CMK (cell line): Measurements from ENCODE around the gene CEP63.

Source experiments
- DNase-seq: peaks from one replicate; pipeline ENCODE4 v3.0.0-alpha.2; 2010; ENCODE audit warnings: low read depth

Gene CEP63

DNA sequence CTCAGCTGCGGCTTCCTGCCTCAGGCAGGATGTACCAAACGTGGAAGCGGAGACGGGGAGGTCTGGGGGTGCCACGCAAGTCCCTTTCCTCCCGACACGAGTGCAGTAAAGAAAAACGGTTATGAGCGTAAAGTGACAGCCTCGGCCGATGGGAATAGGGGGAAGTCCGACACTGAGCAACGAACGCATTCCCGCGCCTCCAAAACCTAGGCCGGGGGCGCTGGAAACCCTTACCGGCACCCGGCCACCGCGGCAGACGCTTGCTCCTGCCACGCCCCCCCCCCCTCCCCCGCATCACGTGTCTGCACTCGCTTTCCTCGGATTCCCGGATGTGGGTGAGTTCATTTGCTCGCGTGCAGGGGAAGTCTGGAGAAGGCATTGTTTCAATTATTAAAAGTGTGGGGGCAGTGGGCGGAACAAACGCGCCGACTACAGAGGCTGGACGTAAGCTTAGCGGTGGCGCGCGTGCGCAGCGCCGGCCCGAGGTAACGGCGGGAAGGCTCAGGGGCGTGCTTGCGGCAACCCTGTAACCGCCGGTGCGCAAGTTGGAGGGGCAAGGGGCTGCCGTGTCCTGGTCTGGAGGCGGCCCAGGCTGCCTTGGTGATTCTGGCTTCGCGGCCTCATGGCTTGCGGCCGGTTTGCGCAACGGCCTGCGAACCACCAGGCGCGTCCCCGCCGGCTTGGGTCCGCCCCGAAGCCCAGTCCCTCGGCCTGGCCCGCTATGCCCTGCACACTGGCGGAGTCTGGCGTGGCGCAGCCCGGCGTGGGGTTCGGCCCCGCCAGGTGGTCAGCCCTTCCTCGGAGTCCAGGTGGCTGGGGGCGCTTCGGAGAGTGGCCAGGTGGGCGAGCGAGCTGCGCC is at the start of gene CEP63, which contains the start of gene ANAPC13:
Gene CEP63, plus strand, starts transcription at position 340 of the 859 bp plus-strand sequence. CDS start 9,264 bp downstream, outside the sequence.
Gene ANAPC13, minus strand, starts transcription at position 268 of the 859 bp plus-strand sequence. CDS start 3,081 bp downstream, outside the sequence.
- DNase-seq, result peak; percentile 92

DNA sequence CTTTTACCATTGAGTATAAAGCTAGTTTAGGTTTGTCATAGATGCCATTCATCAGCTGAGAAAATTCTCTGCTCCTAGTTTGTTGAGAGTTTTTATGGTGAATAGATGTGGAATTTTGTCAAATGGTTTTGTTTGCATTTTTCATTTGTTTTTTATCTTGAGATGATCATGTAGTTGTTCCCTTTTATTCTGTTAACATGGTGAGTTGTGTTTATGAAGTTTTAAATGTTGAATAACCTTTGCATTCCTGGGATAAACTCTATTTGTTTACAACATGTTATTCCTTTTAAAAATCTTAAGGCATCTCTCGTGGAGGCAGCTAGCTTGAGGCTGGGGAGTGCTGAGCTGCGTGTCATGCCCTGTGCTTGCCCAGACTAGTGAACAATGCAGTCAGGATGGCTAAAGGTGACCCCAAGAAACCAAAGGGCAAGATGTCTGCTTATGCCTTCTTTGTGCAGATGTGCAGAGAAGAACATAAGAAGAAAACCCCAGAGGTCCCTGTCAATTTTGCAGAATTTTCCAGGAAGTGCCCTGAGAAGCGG is 48.6 kb upstream of the CEP63 start:
- no peak for DNase-seq

DNA sequence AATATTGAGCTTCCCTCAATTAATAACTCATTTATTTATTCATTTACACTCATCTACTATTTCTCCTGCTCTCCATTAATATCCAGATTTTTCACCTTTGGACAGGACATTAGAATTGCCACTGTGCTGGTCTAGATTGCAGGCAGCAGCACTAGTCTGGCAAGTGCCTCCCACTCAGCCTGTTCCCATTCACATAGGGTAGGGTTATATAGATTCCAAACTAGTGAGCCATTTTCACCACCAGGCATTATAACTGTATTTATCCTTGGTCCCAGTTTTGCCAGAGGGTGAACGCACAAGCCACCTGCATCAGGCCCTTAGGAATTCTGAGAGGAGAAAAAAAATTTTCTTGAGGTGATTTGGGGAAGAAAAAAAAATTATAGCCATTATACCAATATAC is 44.5 kb upstream of the CEP63 start:
- no peak for DNase-seq

GRCh38 chr3:134441821-134442220 is 44.0 kb upstream of the CEP63 start:
- DNase-seq, result no peak

GRCh38 chr3:134445095-134445494 is 40.8 kb upstream of the CEP63 start:
- no peak for DNase-seq

DNA sequence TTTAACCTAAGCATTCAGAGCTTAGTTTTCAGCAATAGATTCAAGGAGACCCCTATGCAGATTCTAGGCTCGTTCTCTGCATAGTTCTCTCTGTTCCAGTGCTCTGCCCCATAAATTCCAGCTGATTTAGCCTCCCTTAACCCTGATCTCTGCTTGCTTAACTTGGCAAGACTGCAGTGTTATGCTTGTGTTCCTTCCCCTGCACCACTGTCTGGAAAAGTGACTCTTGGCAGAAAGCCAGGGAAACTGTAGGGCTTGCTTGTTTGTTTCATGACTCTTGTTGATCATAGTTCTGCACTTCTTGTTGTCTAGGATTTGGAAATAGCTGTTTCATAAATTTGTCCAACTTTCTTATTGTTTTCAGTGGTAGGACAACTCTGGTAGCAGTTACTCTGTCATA is 40.2 kb upstream of the CEP63 start:
- no peak for DNase-seq

GRCh38 chr3:134446800-134447199 is 39.1 kb upstream of the CEP63 start:
- DNase-seq, result no peak

DNA sequence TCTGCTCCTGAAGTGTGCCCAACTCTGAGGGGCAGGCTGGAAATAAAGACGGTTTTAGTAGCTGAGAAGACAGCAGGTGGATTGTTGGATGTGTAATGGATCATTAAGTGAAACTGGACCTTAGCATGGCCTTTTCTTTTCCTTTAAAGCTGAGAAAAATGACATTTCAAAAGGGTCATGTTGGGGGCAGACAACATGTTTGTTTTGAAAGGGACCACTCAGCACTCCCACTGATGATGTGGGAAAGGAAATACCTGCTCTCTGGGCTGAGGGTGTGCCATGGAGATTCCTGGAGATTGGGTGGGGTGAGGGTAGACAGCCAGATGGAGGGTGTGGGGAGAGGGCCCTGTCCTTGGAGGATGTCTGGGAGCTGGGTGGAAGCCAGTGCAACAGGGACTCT is 38.5 kb upstream of the CEP63 start:
- DNase-seq, result no peak

DNA sequence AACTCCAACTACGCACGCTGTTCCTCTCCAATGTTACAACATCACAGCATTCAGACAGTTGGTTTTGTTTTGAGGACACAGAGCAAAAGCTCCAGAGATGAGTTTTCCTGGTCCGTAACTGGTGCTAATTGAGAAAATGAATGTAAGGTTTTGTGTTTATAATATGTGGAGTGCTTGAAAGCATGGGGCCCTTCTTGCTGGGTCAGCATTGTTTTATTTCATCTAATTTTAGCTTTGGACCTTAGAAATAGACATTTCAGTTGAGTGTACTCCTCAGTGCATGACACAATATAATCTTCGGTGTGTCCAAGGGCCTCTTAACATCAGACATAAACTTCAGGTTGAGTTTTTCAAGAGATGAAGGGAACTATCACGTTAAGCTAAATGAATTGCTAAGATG is 37.2 kb upstream of the CEP63 start:
- DNase-seq, result no peak

DNA sequence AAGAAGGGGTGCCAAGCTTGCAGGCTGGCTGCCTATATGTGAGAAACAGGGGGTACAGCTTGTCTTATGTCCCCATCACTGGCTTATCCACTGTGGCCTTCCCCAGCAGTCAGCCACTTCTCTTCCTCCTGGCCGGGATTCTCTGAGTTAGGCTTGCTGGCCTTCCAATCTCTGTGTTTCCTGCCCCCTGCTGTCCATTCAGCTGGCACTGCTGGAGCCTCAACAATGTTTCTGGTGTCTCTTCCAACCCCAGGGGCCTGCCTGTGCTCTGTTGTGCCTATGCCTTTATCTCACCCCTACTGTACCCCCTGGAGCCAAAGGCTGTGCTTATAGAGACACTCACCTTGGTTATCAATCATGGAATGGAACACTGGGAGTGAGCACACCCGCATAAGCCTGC is 36.6 kb upstream of the CEP63 start:
- DNase-seq, result no peak

DNA sequence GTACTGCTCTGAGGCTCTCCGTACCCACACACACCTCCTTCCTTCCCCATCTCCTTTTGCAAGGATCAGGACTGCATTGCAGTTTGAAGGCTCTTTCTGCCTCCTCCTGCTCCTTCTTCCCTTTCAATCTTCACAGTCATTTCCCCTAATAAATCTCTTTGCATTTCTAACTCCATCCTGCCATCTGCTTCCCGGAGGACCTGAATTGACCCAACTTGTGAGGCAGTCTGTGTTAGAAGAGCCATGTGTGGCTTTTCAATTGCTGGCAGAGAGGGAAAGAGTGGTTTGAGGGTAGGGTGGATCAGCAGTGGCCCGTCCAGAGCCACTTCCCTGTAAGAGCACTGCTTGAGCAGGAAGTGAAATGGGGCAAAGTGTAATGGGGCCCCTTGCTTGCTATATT is 35.9 kb upstream of the CEP63 start:
- DNase-seq, result no peak

- no peak for DNase-seq
Measured at GRCh38 chr3:134453631-134454030, 32.2 kb upstream of the CEP63 start.

- no peak for DNase-seq
Measured at GRCh38 chr3:134457376-134458074, 28.3 kb upstream of the CEP63 start.

- no peak for DNase-seq
Measured at GRCh38 chr3:134458406-134458945, 27.4 kb upstream of the CEP63 start.

GRCh38 chr3:134459562-134459961 is 26.3 kb upstream of the CEP63 start:
- DNase-seq, result no peak

DNA sequence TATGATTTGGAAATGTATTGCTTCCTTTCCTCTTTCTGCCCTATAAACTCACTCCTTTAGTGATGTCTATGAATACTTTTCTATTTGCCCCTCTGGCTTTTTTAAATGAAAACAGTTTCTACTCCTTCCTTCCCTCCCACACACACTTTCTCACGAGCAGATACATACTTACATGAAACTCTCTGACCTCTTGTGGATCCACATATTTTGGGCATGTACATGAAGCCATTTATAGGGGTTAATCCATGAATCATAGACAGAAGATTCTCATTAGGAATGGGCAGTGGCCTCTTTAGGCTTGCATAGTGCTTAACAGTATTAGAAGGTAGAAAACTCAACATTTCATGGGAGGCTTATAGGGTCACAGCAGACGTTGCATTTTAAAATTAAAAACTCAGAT is 24.9 kb upstream of the CEP63 start:
- DNase-seq, result no peak

DNA sequence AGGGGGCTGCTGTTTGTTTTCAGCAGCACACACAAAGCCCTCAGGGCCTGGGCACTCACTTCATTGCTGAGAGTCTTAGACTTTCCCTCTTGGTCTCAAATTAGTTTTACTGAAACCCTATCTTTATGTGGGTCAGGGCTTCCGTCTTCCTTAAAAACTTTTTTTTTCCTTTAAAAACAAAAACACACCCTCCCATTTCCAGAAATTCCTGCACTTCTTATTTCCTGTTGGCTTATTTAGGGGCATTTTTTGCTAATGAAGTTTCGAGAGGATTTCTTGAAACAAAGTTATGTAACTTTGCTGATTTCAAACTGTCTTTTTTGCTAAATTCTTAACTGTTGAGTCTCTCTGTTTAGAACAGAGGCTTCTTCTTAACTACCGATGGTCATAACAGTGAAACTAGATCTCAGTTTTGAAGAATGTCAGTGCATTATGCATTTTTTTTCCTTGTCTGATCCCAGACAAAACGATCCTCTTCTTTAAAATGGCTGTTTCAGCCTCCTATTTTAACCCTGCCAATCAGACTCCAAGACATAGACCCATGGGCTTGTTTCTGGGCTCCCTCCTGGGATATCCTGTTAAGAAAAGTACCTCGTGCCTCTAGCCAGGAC is 23.4 kb upstream of the CEP63 start:
- no peak for DNase-seq

GRCh38 chr3:134463676-134464063 is 22.2 kb upstream of the CEP63 start:
- no peak for DNase-seq

DNA sequence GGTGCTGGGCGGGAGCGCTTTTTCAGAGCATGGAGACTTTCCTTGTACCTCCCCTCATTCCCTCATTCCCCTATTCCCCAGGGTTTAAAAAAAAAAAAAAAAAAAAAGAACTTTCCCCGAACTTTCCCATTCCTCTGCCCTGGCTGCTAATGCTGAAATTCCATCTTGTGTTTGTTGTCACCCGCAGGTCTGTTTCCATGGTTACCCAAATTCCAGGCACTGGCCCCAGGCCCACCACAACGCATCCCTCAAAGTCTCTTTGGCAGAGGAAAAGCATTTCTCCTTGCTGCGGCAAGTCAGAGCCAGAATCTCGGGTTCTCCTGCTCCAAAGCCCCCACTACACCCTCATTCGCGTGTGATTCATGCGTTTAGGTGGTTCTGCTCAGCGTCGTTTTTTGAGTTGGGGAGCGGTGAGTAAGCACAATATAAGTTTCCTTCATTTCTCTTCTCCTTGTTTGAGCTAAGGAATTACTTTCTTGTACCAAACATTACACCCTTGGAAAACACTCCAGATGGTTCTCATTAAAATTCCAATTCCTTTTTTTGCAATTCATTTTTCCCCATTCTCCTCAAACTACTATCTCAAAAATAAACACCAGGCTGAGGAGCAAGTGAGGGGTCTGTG is 21.7 kb upstream of the CEP63 start:
- no peak for DNase-seq

DNA sequence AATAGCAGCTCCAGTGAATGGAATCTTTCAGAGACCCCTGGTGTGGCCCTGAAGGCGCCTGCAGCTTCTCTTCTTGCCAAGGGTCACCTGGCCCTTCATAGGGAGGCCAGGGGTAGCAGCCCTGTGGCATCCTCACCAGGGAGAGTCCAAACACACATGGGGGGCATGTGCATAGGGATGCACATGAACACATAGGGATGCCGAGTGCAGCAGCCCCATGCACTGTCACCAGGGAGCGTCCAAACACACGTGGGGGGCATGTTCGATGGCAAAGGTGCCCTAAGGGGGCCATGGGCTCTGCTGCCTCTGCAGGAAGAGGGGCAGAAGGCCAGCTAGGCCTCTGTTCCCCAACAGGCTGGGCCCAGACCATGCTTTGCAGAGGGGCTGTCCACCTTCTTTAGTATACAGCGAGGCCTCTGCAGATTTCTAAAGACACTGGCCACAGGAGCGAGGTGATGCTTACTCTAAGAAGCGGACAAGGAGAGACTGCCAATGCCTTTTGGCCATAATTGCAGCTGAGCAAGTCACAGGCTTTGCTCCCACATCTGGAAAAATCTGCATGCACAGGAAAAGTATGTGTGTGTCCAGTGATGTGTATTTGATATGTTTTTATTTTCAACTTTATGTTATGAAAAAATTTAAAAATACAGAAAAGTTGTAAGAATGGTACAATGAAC is 21.0 kb upstream of the CEP63 start:
- no peak for DNase-seq

DNA sequence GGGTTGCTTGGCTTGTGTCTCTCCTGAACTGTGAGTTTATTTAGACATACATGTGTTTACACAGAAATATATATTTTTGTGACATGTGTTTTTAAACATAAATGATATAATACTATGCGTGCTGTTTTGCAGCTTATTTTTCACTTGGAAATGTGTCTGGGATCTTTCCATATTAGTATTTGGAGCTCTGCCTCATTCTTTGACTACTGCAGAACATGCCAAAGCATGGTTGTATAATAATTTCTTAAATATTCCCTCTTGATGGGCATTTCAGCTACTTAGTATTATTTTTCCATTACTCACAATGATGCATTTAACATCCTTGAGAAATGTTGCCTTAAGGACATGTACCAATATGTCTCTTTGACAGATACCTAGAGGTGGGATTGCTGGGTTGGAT is 19.5 kb upstream of the CEP63 start:
- no peak for DNase-seq
